Right ventricle myocardium inferior (tissue), 1 donor: ENCODE measurements around the gene TOX2. TPM values are rescaled to one million over a fixed set of nuclear protein-coding genes. Genes with fewer than 3 reads are reported as not detected.

Experiments
- ATAC-seq: fragments of 200-7000 bp; cut with Tn5 transposase; one replicate; pipeline ENCODE4 v1.9.1; 2020; ENCODE audit warnings: mild to moderate bottlenecking, moderate library complexity
- DNase-seq: peaks from one replicate; pipeline ENCODE4 v3.0.0; 2021; ENCODE audit errors: missing footprints
- intact Hi-C: fragments of 100-400 bp; cut with DNase I; formaldehyde crosslinking; loops from one replicate; pipeline ENCODE4 v1.11.0; 2022
- total RNA-seq: library from RNA; stranded (reverse); fragmentation: NEBNext Ultra II Directional; extraction: Animal tissue kit (Norgen Biotek cat#: 25700); gene quantifications from one replicate; pipeline ENCODE4 v1.2.1, GENCODE V29; 2021
- donor health status: DM: no; HTN: yes; CAD: no; lungs with severe emphysema.

Gene TOX2
- total RNA-seq, 1 donor from 2014 or later, result 1.1 TPM

DNA sequence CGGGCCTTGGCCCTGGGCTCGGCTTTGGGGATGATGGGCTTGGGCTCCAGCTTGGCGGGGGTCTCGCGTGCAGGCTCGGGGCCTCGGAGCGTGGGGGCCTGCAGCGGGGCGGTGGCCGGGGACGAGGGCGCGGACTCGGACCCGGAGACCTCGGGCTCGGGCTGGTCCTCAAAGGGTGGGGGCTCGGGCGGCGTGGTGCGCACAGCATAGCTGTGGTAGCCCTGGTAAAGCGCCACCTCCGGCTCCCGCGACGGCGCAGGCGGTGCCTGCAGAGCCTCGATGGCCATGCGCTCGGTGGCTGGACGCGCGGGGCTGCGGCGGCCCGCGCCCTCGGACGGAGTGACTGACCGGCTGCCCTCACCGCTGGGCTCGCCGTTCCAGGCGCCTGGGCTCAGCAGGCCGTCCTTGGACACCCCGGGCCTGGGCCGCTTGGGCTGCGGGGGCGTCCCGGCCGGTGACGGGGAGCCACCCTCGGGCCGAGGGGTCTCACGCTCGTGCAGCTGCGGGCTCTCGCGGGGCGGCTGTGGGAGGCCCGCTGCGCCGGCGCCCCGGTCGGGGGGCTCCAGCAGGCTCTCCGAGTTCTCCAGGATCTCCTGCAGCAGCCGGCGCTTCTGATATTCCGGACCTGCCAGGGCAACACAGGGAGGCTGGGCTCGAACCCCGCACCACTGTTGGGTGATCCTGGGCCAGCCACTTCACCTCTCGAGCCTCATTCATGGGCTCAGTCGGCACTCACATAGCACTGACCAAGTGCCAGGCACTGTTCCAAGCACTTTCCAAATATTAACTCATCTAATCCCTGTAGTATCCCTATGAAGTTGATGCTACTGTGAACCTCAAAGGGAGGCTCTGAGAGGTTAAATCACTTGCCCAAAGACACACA, 201.4 kb downstream of the TOX2 start:
- intact Hi-C loops, result loop anchor here (1.0 to 10.0 kb wide), 4 partner anchors 33 to 359 kb away; partner anchors contain the start of gene TTPAL
- DNase-seq (no peak), ATAC-seq (peak; percentile 5)

- intact Hi-C loops, result loop anchor here (10.0 kb wide), 2 partner anchors 187 to 357 kb away; partner anchors contain the start of gene TTPAL
- DNase-seq (no peak), ATAC-seq (no peak)
Observed at GRCh38 chr20:44117296-44118184, 202.9 kb downstream of the TOX2 start.

GRCh38 chr20:44118185-44119033, 203.8 kb downstream of the TOX2 start:
- ATAC-seq (no peak), DNase-seq (no peak)

More at GRCh38 chr20:44118185-44119033, 203.8 kb downstream of the TOX2 start:
- intact Hi-C loops, result loop anchor here (10.0 kb wide), 2 partner anchors 186 to 356 kb away; partner anchors contain the start of gene TTPAL

Other genes with a start within 250 kb of the TOX2 start
- gene MYBL2, start 247.7 kb upstream of the TOX2 start, total RNA-seq, result 1.4 TPM
- not detected for gene GTSF1L, start 187.8 kb upstream of the TOX2 start, total RNA-seq